GM18508 (cell line): ENCODE data around the gene SMTNL1.
"Not testable (repeated sequence)": the region's sequence is repeated elsewhere in the genome, so short reads cannot be mapped to it uniquely, and the experiment has no call there.

ENCODE experiments used
- ATAC-seq: cut with Tn5 transposase; IDR thresholded peaks from one replicate; pipeline ENCODE4 v1.9.1; 2021; ENCODE audit warnings: moderate number of reproducible peaks; ENCODE audit not compliant: insufficient read depth, unreplicated experiment

The SMTNL1 gene

GRCh38 chr11:57508341-57509170, 28.8 kb upstream of the SMTNL1 start:
- ATAC-seq: no peak

- ATAC-seq: no peak
These were observed 25.5 kb upstream of the SMTNL1 start for GRCh38 chr11:57511741-57512430.

GRCh38 chr11:57512646-57513451, 24.5 kb upstream of the SMTNL1 start:
- no peak for ATAC-seq

- no peak for ATAC-seq
These were observed 24.0 kb upstream of the SMTNL1 start for GRCh38 chr11:57513452-57513795.

- ATAC-seq: no peak
These were observed 23.4 kb upstream of the SMTNL1 start for GRCh38 chr11:57513911-57514537.

- no peak for ATAC-seq
These were observed 22.7 kb upstream of the SMTNL1 start for GRCh38 chr11:57514538-57515331.

GRCh38 chr11:57515332-57516060, 21.9 kb upstream of the SMTNL1 start, which contains the start of gene SLC43A1:
SLC43A1 (minus strand) TSS chr11:57515702; CDS start chr11:57514111, 1,591 bp downstream.
- no peak for ATAC-seq

- ATAC-seq: no peak
These were observed 21.3 kb upstream of the SMTNL1 start for GRCh38 chr11:57516061-57516443.

- ATAC-seq: no peak
These were observed 16.3 kb upstream of the SMTNL1 start for GRCh38 chr11:57521116-57521515.

- ATAC-seq: no peak
These were observed 14.0 kb upstream of the SMTNL1 start for GRCh38 chr11:57523419-57523818.

- ATAC-seq: no peak
These were observed 10.3 kb upstream of the SMTNL1 start for GRCh38 chr11:57527056-57527631.

- no peak for ATAC-seq
These were observed 8.4 kb upstream of the SMTNL1 start for GRCh38 chr11:57529012-57529411.

- no peak for ATAC-seq
These were observed 7.2 kb upstream of the SMTNL1 start for GRCh38 chr11:57530215-57530595.

GRCh38 chr11:57530596-57531507, 6.5 kb upstream of the SMTNL1 start, which contains the start of gene TIMM10:
TIMM10 (minus strand) TSS chr11:57530754; CDS start chr11:57530189, 565 bp downstream.
- peak; percentile 97 for ATAC-seq

GRCh38 chr11:57534449-57534848, 2.9 kb upstream of the SMTNL1 start:
- not testable (repeated sequence) for ATAC-seq

- no peak for ATAC-seq
These were observed 1.9 kb downstream of the SMTNL1 start for GRCh38 chr11:57539342-57539741.

- ATAC-seq: no peak
These were observed 3.8 kb downstream of the SMTNL1 start for GRCh38 chr11:57541169-57541568.

- ATAC-seq: no peak
These were observed 5.2 kb downstream of the SMTNL1 start for GRCh38 chr11:57542582-57542981.
